H1 (cell line): Measurements from ENCODE around the gene CLEC16A. TPM values are rescaled to one million over a fixed set of nuclear protein-coding genes. Genes with fewer than 3 reads are reported as not detected.

Source experiments
- SP1 ChIP-seq: IDR thresholded peaks from 2 replicates; pipeline ENCODE4 v1.6.1; 2011; ENCODE audit warnings: low read depth, low read length
- TAF1 ChIP-seq: IDR thresholded peaks from 2 replicates; pipeline ENCODE4 v1.6.1; 2011; ENCODE audit warnings: mild to moderate bottlenecking, low read depth, low read length
- polyA plus RNA-seq, 7 experiments: library from polyadenylated mRNA; depleted of rRNA in 3 of 7; stranded (reverse) in 5 of 7; unstranded in 2 of 7; fragments of >200 nt in 5 of 7; fragments of 200-250 nt in 2 of 7; gene quantifications; 1 replicate in 5 of 7; 2 replicates in 1 of 7; 4 replicates in 1 of 7; pipeline versions ENCODE4 v1.2.1 to v1.2.3, GENCODE V29; 2011 to 2013; ENCODE audit warnings: missing spikeins in 2 of 7, mixed read lengths in 2 of 7
- total RNA-seq: library from RNA; stranded (reverse); fragmentation: NEBNext Ultra II Directional; extraction: Animal tissue kit (Norgen Biotek cat#: 25700); gene quantifications from 2 replicates; pipeline ENCODE4 v1.2.1, GENCODE V29; 2021

Gene CLEC16A
- total and polyA plus RNA-seq, 2 of the 8 experiments (the other 6 are each of a cell fraction or from before 2014, with no cell fraction given): 7.6 to 19.3 TPM

- TF ChIP-seq TAF1 (no peak), SP1 (no peak)
These were observed 220.3 kb downstream of the CLEC16A start (continued) for GRCh38 chr16:11164482-11165270.
